Common myeloid progenitor, CD34-positive (primary cell): ENCODE data around the gene THUMPD1.
"Not testable (repeated sequence)": the region's sequence is repeated elsewhere in the genome, so short reads cannot be mapped to it uniquely, and the experiment has no call there.

Source experiments
- CTCF ChIA-PET: fragments of 350-600 bp; sonication (Branson Sonifier 250); formaldehyde crosslinking; loops from one replicate; lab custom pipeline; 2021; ENCODE audit warnings: antibody characterized with exemption; lab: Charles Lee
- POLR2A ChIA-PET: fragments of 350-600 bp; sonication (Branson Sonifier 250); formaldehyde crosslinking; loops from one replicate; lab custom pipeline; 2021; ENCODE audit warnings: antibody characterized with exemption; lab: Charles Lee
- DNase-seq, 3 donors: peaks; one replicate each; pipeline versions ENCODE4 v3.0.0 to v3.0.0-alpha.2; 2013
- H3K27ac ChIP-seq, 2 experiments: 1 replicate in 1 of 2; 2 replicates in 1 of 2; pipeline ENCODE4 v1.7.0; 2013; ENCODE audit warnings: inconsistent platforms in 2 of 2, low read length in 2 of 2, mild to moderate bottlenecking in 2 of 2, low read depth in 1 of 2, moderate library complexity in 1 of 2; ENCODE audit not compliant: severe bottlenecking in 2 of 2, insufficient read depth in 1 of 2, poor library complexity in 1 of 2
- H3K27me3 ChIP-seq, 5 experiments: replicated peaks in 2 of 5; 1 replicate in 3 of 5; 2 replicates in 2 of 5; pipeline versions ENCODE4 v1.6.1 to v1.7.0; 2013; ENCODE audit warnings: low read length in 4 of 5, mild to moderate bottlenecking in 2 of 5, moderate library complexity in 2 of 5, inconsistent platforms in 1 of 5; ENCODE audit not compliant: insufficient read depth in 5 of 5, control insufficient read depth in 4 of 5
- H3K36me3 ChIP-seq, 4 experiments: 1 replicate in 2 of 4; 2 replicates in 2 of 4; pipeline versions ENCODE4 v1.6.1 to v1.7.0; 2013; ENCODE audit warnings: low read length in 3 of 4, control low read depth in 1 of 4, mild to moderate bottlenecking in 1 of 4; ENCODE audit not compliant: control insufficient read depth in 4 of 4, insufficient read depth in 4 of 4
- H3K4me1 ChIP-seq, 4 experiments: 1 replicate in 3 of 4; 2 replicates in 1 of 4; pipeline versions ENCODE4 v1.6.1 to v1.7.1; 2013; ENCODE audit warnings: low read length in 3 of 4, mild to moderate bottlenecking in 3 of 4, control low read depth in 1 of 4, inconsistent platforms in 1 of 4, moderate library complexity in 1 of 4; ENCODE audit not compliant: control insufficient read depth in 4 of 4, insufficient read depth in 4 of 4; ENCODE audit errors: control extremely low read depth in 1 of 4
- H3K4me3 ChIP-seq, 7 experiments: 1 replicate in 4 of 7; 2 replicates in 3 of 7; pipeline versions ENCODE4 v1.5.1 to v1.7.0; 2013; ENCODE audit warnings: mild to moderate bottlenecking in 7 of 7, low read length in 6 of 7, moderate library complexity in 6 of 7, inconsistent platforms in 2 of 7, low read depth in 2 of 7, control low read depth in 1 of 7; ENCODE audit not compliant: insufficient read depth in 4 of 7, control insufficient read depth in 1 of 7; ENCODE audit errors: extremely low read depth in 1 of 7
- H3K9me3 ChIP-seq, 5 experiments: 1 replicate in 4 of 5; 2 replicates in 1 of 5; pipeline versions ENCODE4 v1.6.1 to v1.7.1; 2013; ENCODE audit warnings: low read length in 4 of 5, mild to moderate bottlenecking in 2 of 5, inconsistent platforms in 1 of 5, low read depth in 1 of 5, moderate library complexity in 1 of 5; ENCODE audit not compliant: control insufficient read depth in 4 of 5, insufficient read depth in 2 of 5; ENCODE audit errors: control extremely low read depth in 1 of 5
- WGBS: methylation state at CpG from one replicate; pipeline ENCODE4 v1.1.5; 2013; ENCODE audit not compliant: insufficient coverage; 5-methylcytosine and 5-hydroxymethylcytosine counted together

The THUMPD1 gene

DNA sequence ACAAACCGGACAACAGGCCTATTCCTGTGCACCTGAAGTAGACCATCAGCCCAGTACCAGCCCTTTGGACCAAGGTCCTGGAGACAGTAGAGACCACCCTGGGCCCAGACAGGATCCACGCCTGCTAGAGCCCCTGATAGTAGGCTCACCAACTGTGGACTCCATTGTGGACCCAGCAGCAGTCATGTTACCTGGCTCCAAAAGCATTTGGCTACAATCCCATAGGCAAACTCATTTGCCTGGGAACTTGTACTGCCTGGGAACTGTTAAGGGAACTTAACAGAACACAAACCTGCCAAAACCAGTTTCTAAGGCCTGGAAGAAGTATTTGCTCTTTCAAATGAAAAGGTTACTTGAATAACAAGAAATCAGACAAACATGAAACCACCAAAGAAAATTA, 34.2 kb downstream of the THUMPD1 start:
- WGBS = 95% methylated on average over 2 of the region's 2 CpGs
- Histone ChIP-seq H3K4me3 (no peak overlapping the region), H3K36me3 (no peaks in the 10 kb centered on the region), H3K27me3 (no peaks in the 10 kb centered on the region), H3K4me1 (no peaks in the 10 kb centered on the region), H3K27ac (no peak overlapping the region), H3K9me3 (no peaks in the 10 kb centered on the region)
- no peak for DNase-seq
- ChIA-PET CTCF (no interaction called here), POLR2A (no interaction called here)

DNA sequence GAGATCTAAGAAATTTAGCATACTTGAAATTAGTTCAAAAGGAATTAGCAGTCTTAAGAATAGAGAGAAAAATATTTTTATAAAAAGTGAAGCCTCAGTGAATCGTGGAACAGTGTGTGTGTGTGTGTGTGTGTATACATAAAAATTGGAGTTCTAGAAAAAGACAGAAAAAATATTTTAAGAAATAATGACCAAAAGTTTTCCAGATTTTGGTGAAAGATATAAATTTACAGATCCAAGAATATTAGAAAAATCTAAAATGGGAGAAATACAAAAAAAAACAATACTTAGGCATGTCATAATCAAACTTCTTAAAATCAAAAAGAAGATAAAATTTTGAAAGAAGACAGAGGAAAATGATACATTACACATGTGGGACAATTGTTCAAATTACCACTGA, 35.6 kb downstream of the THUMPD1 start:
- no CpG with 5 or more reads among the region's 1 CpG for WGBS
- H3K9me3 ChIP-seq, H3K4me1 ChIP-seq, DNase-seq, CTCF ChIA-PET, H3K4me3 ChIP-seq, H3K27me3 ChIP-seq, POLR2A ChIA-PET, H3K27ac ChIP-seq, H3K36me3 ChIP-seq: not testable (repeated sequence)

DNA sequence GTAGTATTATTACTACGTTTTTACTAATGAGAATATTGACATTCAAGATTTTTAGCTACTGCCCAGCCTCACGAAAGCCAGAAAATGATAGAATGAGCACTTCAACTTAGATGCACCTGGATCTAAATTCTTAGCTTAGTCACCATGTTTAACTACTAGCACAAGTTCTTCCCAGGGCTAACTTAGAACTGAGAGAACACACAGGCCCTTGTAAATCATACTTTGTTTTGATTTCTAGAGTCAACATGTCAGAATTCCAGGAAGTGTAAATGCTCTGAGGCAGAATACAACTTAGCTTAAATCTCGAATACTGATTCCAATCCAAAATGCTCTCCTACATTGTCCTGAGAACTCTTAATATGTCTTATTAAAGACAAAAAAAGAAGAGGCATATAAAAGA, 37.3 kb downstream of the THUMPD1 start:
- Histone ChIP-seq H3K36me3 (no peaks in the 10 kb centered on the region), H3K27me3 (peaks cover 0 to 4% (median 0%) of the 10 kb centered on the region in 5 experiments), H3K9me3 (no peaks in the 10 kb centered on the region), H3K27ac (no peak overlapping the region), H3K4me1 (no peaks in the 10 kb centered on the region), H3K4me3 (no peak overlapping the region)
- DNase-seq = no peak
- no CpG with 5 or more reads among the region's 3 CpGs for WGBS
- CTCF ChIA-PET = interaction anchor here (0.6 to 1.3 kb wide), 3 partner anchors 9 to 95 kb away, joined by 3 read pairs; no protein-coding TSS in a partner anchor
- POLR2A ChIA-PET = no interaction called here

DNA sequence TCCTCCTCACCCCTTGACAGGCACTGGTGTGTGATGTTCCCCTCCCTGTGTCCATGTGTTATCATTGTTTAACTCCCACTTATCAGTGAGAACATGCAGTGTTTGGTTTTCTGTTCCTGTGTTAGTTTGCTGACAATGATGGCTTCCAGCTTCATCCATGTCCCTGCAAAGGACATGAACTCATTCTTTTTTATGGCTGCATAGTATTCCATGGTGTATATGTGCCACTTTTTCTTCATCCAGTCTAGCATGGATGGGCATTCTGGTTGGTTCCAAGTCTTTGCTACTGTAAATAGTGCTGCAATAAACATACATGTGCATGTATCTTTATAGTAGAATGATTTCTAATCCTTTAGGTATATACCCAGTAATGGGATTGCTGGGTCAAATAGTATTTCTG, 39.9 kb downstream of the THUMPD1 start:
- H3K9me3 ChIP-seq, H3K4me3 ChIP-seq, H3K36me3 ChIP-seq, POLR2A ChIA-PET, H3K27me3 ChIP-seq, H3K27ac ChIP-seq, CTCF ChIA-PET, DNase-seq, H3K4me1 ChIP-seq: not testable (repeated sequence)

DNA sequence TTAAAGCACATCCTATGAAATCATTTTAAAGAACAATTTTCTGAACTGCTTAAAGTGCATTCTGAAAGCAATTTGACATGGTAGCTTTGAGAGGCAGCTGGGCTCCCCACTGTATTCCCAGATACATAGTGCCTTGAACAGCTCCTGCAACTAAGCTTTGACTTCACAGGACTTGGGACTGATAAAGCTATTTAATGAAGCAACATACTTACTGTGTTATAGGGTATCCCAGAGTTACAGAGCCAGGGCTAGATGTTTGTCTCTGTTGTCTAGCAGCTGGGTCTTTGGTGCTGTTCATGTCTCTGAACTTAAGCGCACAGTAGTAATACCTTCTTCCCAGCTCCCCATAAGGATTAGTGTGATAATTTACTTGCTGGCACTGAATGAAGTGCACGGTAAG, 45.0 kb downstream of the THUMPD1 start:
- no peak for DNase-seq
- ChIA-PET CTCF (interaction anchor here (1.7 kb wide), 1 partner anchor 9 kb away, joined by 6 read pairs; no protein-coding TSS in a partner anchor), POLR2A (no interaction called here)
- Histone ChIP-seq H3K4me1 (peaks cover 3 to 8% (median 4%) of the 10 kb centered on the region in 4 experiments), H3K27me3 (peaks cover 0 to 4% (median 0%) of the 10 kb centered on the region in 5 experiments), H3K27ac (no peak overlapping the region), H3K36me3 (no peaks in the 10 kb centered on the region), H3K9me3 (no peaks in the 10 kb centered on the region), H3K4me3 (no peak overlapping the region)
- no CpG with 5 or more reads among the region's 2 CpGs for WGBS

DNA sequence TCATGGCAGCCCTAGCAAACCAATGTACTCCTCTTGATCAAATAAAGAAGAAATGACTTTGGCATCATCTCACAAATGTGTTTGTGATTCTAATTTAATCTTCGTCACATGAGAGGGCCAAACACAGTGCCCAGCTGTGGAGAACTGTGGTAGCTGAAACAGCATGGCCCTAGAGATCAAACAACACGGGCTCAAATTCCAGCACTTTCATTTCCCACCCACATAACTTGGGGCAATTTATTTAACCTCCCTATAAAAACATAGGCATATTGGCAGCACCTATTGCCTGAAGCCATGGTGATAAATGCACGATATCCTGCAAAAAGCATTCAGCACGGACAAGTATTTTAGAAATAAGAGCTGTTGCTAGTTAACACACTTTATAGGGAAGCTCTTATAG, 46.6 kb downstream of the THUMPD1 start:
- Histone ChIP-seq H3K27ac (no peak overlapping the region), H3K27me3 (peaks cover 0 to 4% (median 0%) of the 10 kb centered on the region in 5 experiments), H3K4me3 (no peak overlapping the region), H3K9me3 (no peaks in the 10 kb centered on the region), H3K36me3 (no peaks in the 10 kb centered on the region), H3K4me1 (peaks cover 3 to 13% (median 4%) of the 10 kb centered on the region in 4 experiments)
- WGBS = 100% methylated on average over 3 of the region's 4 CpGs
- DNase-seq = no peak
- CTCF ChIA-PET = interaction anchor here (0.9 kb wide), 2 partner anchors 9 to 45 kb away, joined by 3 read pairs; no protein-coding TSS in a partner anchor
- POLR2A ChIA-PET = no interaction called here

DNA sequence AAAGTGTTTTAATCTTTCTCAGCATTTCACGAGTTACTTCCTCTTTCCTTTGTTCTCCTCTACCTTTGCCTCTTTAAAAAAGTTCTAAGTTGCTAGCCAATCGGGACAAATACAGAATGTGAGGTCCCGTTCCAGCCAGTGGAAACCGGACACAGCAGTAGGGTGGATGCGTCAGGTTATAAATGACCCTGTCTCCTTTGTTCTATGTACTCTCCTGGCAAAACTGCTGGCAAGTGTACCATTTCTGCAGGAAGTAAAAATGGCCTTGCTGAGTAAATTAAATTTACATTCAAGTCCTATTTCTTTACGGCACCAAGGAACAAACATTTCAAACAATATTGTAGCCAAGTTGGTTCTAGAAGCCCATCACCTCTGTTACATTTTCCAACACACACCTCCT, 47.5 kb downstream of the THUMPD1 start:
- H3K27ac ChIP-seq, H3K27me3 ChIP-seq, H3K36me3 ChIP-seq, CTCF ChIA-PET, H3K4me3 ChIP-seq, POLR2A ChIA-PET, H3K9me3 ChIP-seq: not testable (repeated sequence)
- 23% methylated on average over 6 of the region's 6 CpGs for WGBS
- DNase-seq = peak in 1 of 3 donors; percentile 33
- peaks cover 3 to 13% (median 4%) of the 10 kb centered on the region in 4 experiments for H3K4me1 ChIP-seq
